ENCODE results near the gene ZNF497. TPM values are rescaled to one million over a fixed set of nuclear protein-coding genes. Genes with fewer than 3 reads are reported as not detected.

Gene ZNF497
- total RNA-seq, 1 experiment from 2014 or later, result 2.4 TPM

- no peak overlapping the region for H4K5ac ChIP-seq (ENCODE audit: insufficient read length, low read depth, low read length)
- no peak overlapping the region for H4K91ac ChIP-seq (ENCODE audit: insufficient read length, low read depth, low read length)
- peaks cover 4% of the 10 kb centered on the region for H3K23me2 ChIP-seq (ENCODE audit: insufficient read length, low read depth, low read length, poor library complexity, severe bottlenecking)
- no peak overlapping the region for H3T11ph ChIP-seq (ENCODE audit: low read length)
- H3K9me3 ChIP-seq (ENCODE audit: control insufficient read depth, low read depth, low read length), result no peaks in the 10 kb centered on the region
- H3K9ac ChIP-seq (ENCODE audit: extremely low read depth, insufficient read length, low read length), result no peak overlapping the region
- H3K9me3 Mint-ChIP-seq, result no peaks in the 10 kb centered on the region
- H2BK15ac ChIP-seq (ENCODE audit: low read depth, low read length), result no peak overlapping the region
- no peaks in the 10 kb centered on the region for H3K79me1 ChIP-seq (ENCODE audit: insufficient read depth, low read depth, low read length, poor library complexity, severe bottlenecking)
- H3K4me2 ChIP-seq (ENCODE audit: insufficient read depth, insufficient read length, low read length), result no peak overlapping the region
- no peak overlapping the region for H2BK20ac ChIP-seq (ENCODE audit: low read depth, low read length, poor library complexity, severe bottlenecking)
- no peak overlapping the region for H4K8ac ChIP-seq (replicated peaks; ENCODE audit: insufficient read length, low read depth, low read length)
- peak overlapping the region in 1 of 2 experiments; percentile 97; a peak in 2 of 5 replicates for H3K4me3 Mint-ChIP-seq
- H2AK5ac ChIP-seq (ENCODE audit: insufficient read length, low read length), result no peak overlapping the region
- H3K4ac ChIP-seq (ENCODE audit: low read depth, low read length), result no peak overlapping the region
- TF ChIP-seq CTCF (conservative IDR thresholded peaks at IDR 0.05), result no peak
- no peak overlapping the region for H2BK5ac ChIP-seq (ENCODE audit: insufficient read length, low read length)
- no peak overlapping the region for H3K27ac ChIP-seq (ENCODE audit: insufficient read length, low read depth, low read length)
- H3K36me3 Mint-ChIP-seq (ENCODE audit: insufficient read depth in 1 of 3, low read depth in 3 of 3), result peaks cover 0 to 4% (median 3%) of the 10 kb centered on the region in 3 experiments; a peak in 5 of 7 replicates
- no peak overlapping the region for H3K27ac Mint-ChIP-seq
- DNase-seq, result no peak
- H2BK120ac ChIP-seq (ENCODE audit: low read depth, low read length, poor library complexity, severe bottlenecking), result no peak overlapping the region
- no peaks in the 10 kb centered on the region for H3K4me1 ChIP-seq (ENCODE audit: insufficient read depth, low read length)
- no peaks in the 10 kb centered on the region for H3K79me2 ChIP-seq (ENCODE audit: insufficient read depth, low read length)
- H3K27me3 Mint-ChIP-seq (ENCODE audit: low read depth), result peaks cover 8% of the 10 kb centered on the region
- H3K56ac ChIP-seq (ENCODE audit: insufficient read length, low read depth, low read length), result no peak overlapping the region
- WGBS (ENCODE audit: extremely low coverage, insufficient read length, low lambda C conversion rate), result no CpG with 5 or more reads among the region's 5 CpGs
- H2AFZ ChIP-seq (ENCODE audit: low read length), result no peak overlapping the region
- H3K4me1 Mint-ChIP-seq, result peaks cover 0 to 6% of the 10 kb centered on the region in 2 experiments; a peak in 2 of 4 replicates
- H4K20me1 ChIP-seq (ENCODE audit: control insufficient read depth, insufficient read depth, insufficient read length), result no peaks in the 10 kb centered on the region
- H3K27me3 ChIP-seq (ENCODE audit: insufficient read depth, low read length), result no peaks in the 10 kb centered on the region
- no peak overlapping the region for H3K18ac ChIP-seq (ENCODE audit: insufficient read length, low read depth, low read length)
- no peak overlapping the region for H3K14ac ChIP-seq (ENCODE audit: insufficient read depth, low read length)
- H2BK12ac ChIP-seq (ENCODE audit: insufficient read length, low read depth, low read length), result no peak overlapping the region
- no peak overlapping the region for H3K23ac ChIP-seq (ENCODE audit: insufficient read length, low read depth, low read length)
Observed at GRCh38 chr19:58345558-58345957, 17.0 kb downstream of the ZNF497 start.
